ENCODE data around the gene SAPCD2.

SAPCD2 gene

DNA sequence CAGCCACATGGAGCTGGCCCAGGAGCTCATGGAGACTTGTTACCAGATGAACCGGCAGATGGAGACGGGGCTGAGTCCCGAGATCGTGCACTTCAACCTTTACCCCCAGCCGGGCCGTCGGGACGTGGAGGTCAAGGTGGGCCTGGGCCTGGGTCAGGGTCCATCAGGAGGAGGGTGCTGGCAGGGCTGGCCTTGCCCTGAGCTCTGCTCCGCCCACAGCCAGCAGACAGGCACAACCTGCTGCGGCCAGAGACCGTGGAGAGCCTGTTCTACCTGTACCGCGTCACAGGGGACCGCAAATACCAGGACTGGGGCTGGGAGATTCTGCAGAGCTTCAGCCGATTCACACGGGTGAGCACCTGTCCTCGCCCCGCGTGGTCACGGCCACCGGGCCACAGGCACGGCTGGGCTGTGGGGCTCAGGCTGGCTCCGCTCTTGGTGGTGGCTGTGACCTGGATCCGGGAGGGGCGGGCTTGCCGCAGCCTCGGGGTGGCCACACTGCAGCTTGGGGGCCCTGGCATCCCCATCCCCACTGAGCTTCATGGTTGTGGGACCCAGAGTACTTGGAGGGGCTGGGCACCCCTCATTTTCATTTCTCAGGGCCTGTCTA, 37.1 kb upstream of the SAPCD2 start:
- no peak for DNase-seq (ENCODE audit: low read depth in 1 of 2, low spot score in 1 of 2)

DNA sequence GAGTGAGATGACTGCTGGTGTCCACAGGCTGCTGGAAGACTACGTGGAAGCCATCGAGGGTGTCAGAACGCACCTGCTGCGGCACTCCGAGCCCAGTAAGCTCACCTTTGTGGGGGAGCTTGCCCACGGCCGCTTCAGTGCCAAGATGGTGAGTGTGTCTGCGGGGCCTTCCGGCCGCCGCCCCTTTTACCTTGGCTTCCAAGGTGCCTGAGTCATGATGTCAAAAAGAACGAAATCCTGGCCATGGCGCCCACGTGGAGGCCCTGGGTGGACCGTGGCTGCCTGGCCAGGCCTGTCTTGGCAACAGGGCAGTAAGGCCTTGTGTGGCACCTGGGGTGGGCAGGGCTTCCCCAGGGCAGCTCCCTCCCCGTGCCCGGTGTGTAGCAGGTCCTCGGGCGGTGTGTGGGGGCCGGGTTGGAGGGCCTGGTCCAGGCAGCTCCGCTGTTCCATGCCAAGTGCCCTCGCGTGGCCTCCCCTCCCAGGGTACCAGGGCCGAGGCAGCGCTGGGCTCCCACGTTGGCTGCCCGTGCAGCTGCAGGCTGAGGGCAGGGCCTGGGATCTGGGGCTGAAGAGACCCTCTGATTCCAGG, 36.4 kb upstream of the SAPCD2 start:
- no peak for DNase-seq (ENCODE audit: low read depth in 1 of 2, low spot score in 1 of 2)

DNA sequence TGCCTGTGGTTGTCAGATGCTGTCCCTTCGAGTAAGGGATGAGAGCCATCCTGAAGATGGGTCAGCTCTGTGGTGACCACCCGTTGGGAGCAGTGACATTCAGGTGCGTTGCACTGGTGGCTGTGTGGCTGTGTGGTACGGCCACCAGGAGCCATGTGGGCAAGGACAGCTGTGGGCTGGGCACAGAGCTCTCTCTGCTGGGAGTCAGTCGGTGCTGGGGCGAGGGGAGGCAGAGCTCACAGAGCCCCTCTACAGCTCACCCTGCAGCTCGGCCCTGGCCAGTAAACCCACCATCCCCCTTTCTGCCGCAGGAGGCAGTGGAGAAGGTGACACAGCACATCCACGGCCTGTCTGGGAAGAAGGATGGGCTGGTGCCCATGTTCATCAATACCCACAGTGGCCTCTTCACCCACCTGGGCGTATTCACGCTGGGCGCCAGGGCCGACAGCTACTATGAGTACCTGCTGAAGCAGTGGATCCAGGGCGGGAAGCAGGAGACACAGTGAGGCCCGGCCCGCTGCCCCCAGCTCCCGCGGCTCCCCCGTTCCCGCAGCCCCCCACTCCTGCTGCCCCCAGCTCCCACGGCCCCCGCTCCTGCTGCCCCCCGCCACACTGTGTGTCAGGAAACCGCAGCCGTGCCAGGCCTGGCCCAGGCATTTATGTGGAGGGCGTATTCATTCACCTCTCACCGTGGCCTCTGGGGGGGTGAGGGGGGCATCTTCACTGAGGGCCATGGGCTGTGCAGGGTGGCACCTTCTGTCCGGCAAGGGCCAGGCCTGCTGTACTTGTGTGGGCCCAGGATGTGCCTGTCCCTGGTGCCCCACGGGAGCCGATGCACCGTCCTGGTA, 35.7 kb upstream of the SAPCD2 start:
- no peak for DNase-seq (ENCODE audit: low read depth in 1 of 2, low spot score in 1 of 2)

DNA sequence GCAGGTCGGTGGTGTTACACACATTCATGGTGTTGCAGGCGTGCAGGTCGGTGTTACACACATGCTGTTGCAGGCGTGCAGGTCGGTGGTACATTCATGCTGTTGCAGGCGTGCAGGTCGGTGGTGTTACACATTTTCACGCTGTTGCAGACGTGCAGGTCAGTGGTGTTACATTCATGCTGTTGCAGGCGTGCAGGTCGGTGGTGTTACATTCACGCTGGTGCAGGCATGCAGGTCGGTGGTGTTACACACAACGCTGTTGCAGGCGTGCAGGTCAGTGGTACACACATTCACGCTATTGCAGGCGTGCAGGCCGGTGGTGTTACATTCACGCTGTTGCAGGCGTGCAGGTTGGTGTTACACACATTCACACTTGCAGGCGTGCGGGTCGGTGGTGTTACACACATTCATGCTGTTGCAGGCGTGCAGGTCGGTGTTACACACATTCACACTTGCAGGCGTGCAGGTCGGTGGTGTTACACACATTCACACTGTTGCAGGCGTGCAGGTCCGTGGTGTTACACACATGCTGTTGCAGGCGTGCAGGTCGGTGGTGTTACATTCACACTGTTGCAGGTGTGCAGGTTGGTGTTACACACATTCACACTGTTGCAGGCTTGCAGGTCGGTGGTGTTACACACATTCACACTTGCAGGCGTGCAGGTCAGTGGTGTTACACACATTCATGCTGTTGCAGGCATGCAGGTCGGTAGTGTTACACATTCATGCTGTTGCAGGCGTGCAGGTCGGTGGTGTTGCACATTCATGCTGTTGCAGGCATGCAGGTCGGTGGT, 33.0 kb upstream of the SAPCD2 start:
- DNase-seq (ENCODE audit: low read depth in 1 of 2, low spot score in 1 of 2): no peak

DNA sequence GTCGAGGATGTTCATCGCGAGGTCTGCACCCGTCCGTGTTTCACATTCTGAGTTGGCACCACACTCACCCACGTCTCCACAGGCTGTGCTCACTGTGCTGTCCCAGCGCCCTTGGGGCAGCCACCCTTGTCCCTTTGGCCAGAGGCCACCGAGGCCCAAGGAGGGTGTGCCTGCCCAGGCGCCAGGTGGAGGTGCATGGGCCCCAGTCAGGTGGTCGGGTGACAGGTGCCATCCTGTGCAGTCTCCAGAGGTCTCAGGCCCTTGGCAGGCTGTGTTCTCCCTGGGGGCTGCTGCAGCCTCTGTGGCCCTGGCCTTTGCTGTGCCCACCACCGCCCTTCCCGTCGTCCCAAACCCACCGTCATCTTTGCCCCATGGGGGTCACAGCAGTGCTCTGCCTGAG, 28.9 kb upstream of the SAPCD2 start:
- no peak for DNase-seq (ENCODE audit: low read depth in 1 of 2, low spot score in 1 of 2)

DNA sequence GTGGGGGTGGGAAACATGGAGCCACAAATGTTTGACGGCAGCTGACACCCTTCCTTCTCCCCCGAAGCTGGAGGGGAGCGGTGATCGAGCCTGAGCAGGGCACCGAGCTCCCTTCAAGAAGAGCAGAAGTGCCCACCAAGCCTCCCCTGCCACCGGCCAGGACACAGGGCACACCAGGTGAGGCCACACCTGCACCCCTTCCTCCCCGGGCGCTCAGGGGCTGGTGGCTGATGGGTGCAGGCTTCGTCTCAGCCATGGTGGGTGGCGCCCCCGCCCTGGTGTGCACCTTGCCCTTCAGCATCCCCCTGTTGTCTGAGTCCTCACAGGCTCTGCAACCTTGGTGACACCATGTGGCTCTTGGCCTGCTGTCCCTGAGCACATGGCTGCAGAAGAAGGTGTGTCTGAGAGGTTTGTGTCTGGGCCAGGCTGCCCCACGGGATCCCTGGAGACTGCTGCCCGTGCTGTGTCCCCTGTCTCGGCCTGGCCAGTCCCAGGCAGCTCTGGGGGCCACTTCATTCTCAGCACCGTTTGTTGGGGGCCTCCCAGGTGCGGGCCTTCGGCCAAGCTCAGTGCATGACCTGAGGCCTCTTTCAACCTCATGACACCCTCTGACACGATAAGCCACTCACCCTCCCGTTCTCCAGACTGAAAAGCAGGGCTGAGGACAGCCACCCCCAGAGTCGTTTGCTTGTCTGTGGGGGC, 27.6 kb upstream of the SAPCD2 start:
- no peak for DNase-seq (ENCODE audit: low read depth in 1 of 2, low spot score in 1 of 2)

DNA sequence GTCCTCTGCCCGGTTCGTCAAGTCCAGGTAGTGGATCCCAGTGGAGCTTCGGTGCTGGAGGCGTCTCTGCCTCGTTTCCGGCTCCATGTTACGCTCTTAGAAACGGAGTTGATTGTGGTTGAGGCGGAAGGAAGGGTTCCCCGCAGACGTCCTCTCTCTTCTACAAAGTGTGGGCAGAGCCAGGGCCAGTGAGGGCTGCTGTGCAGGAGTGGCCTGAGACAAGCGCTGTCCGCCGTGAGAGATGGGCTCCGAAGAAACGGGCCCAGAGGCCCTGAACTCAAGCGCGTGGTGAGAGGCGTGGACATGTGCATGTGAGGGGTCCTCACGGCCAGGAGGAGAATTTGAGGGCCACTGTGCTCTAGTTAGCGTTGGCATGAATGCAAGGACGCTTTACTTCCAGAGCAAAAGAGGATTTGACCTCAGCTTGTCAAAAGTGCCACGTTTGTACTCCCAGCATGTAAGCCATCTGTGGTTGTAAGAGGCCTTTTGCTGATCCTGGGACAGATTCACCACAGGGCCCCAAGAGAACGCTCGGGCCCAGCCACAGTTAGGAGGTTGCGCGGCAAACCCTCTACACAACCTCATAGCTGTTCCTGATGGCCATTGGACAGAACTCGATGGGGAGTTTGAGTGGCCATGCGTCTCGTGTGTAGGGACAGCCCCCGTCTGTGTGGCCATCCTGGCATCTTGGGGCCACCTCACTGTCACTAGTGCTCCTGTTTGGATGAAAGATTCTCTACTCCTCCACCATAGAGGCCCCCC, 26.6 kb upstream of the SAPCD2 start:
- no peak for DNase-seq (ENCODE audit: low read depth in 1 of 2, low spot score in 1 of 2)

DNA sequence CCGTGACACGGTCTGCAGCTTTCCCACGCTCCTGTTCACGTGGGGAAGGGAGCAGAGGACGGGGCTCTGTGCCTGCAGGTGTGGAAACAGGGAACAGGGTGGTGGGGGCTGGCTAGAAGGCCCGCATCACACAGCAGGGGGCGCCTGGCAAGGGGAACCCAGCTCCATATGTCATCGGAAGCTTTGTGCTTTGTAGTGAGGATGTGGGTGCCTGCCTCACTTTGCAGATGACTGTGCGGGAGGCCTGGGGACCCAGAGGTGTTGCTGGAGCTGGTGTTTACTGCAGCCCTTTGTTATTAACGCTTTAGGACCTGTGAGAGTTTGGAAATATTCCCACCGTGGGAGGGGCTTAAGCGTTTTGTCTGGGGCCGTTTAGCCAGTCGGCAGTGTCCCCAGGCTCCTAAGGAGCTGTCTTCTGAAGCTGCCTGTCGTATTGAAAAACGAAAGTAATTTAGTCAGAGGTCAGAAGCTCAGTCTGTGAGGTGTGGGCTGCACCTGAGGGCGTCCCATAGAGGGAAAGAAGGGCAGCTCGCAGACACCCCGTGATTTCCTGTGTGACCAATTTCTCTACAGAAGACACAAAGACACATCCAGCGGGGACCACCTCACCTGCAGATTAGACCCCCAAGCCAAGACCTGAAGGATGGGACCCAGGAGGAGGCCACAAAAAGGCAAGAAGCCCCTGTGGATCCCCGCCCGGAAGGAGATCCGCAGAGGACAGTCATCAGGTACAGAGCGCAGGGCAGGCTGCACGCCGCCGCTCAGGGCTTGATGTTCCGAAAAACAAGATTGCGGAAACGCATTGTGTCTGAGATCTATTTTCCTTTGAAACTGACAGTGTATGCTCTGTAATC, 25.5 kb upstream of the SAPCD2 start:
- DNase-seq (ENCODE audit: low read depth in 1 of 2, low spot score in 1 of 2): peak; percentile 69 to 70

DNA sequence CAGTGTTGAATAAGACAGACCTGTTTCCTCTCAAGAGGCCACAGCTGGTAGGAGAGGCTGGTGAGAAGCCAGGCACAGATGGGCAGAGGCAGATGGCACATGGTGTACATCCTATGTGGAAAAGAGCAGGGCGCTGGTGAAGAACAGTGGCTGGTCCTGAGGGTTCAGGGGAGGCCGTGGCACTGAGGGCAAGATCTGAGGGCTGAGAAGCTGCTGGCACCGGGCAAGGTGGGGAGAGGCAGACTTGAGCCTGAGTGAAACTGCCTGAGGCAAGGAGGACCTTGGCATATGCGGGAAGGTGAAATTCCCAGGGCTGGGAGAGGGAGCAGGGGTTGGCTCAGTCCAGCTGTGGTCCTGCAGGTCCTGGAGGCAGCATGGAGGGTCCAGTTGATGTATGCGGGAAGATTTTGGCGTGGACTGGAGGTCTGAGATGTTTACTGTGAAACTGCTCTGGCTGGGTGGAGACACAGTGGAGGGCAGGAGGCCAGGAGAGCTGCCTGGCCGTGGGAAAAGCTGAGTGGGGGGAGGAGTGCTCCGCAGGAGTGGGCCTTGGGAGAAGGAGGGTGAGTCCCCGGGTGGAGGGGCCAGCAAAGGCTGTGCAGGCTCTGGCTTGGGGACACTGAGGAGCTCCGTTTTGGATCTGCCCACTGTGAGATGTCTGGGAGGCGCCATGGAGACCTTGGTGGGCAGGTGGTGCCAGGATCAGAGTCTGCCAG, 19.0 kb upstream of the SAPCD2 start:
- DNase-seq (ENCODE audit: low read depth in 1 of 2, low spot score in 1 of 2): no peak

DNA sequence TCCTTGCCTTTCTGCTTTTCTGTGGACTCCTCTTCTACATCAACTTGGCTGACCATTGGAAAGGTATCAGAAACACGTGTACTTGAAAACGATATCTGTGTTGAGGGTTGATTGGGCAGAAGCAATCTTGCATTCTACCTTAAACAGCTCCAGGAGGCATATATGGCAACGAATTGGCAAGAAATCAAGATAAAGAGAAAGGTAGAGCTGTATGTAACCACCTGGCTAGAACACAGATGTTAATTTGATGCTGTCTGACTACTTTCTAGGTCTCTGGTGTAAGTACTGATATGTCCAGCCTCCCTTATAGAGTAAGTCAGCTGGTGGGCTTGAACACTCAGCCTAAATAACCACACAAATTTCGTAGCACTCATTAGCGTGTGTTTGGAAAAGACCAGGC, 17.8 kb upstream of the SAPCD2 start:
- no peak for DNase-seq (ENCODE audit: low read depth in 1 of 2, low spot score in 1 of 2)

DNA sequence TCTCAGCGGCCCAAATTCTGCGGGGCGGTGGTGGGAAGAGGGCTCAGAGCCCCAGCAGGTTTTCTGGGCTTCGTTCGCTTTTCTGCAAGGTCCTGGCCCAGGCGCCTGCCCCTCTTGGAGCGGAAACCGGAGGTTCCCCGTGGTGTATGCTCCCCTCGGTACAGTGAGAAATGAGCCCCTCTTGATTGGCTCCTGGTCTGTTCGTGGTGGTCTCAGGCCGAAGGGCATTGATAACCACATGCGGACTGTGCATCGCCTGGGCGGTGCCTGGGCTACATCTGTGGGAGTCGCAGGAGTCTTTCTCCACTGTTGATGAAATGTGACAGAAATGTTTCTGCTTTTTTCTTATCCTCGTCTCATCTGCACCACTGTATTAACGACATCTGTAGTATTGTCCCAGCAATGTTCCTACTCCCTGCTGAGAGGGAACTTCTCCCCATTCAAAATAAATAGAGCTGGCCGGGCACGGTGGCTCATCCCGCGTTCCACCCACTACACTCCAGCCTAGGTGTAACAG, 17.1 kb upstream of the SAPCD2 start:
- no peak for DNase-seq (ENCODE audit: low read depth in 1 of 2, low spot score in 1 of 2)

DNA sequence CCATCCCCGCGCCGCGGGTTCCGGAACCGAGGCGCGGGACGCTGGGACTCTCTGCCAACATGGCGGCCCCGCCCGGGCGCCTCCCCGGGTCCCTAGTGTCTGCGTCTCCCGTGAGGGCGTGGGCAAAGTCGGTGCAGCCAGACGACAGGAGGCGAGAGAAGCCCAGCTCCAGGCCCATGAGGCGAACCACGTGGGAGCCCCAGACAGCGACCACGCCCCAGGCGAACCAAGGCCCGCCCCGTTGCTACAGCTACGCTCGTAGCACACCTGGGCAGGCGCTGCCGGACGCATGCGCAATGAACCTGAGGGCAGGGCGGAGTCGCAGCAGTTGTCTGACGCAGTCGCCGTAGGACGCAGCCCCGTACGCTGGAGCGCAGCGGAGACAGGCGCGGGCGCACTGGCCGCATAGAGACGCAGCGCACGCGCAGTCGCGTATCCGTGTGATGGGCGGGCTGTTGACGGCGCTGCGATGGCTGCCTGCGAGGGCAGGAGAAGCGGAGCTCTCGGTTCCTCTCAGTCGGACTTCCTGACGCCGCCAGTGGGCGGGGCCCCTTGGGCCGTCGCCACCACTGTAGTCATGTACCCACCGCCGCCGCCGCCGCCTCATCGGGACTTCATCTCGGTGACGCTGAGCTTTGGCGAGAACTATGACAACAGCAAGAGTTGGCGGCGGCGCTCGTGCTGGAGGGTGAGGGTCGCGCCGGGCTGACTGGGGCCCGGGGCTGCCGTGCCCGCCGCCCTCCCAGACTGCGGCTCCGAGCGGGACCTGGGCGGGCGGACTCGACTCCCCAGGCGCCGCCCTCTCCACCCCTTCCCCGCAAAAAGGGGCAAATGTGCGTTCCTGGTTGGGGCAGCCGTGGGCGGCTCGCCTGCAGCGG, 16.4 kb upstream of the SAPCD2 start, which contains the start of gene MAN1B1:
Gene MAN1B1, plus strand, starts transcription at position 455 of the 878 bp plus-strand sequence. Its CDS starts 15 bp downstream, at position 470.
- DNase-seq (ENCODE audit: low read depth in 1 of 2, low spot score in 1 of 2): peak; percentile 97 to 99

DNA sequence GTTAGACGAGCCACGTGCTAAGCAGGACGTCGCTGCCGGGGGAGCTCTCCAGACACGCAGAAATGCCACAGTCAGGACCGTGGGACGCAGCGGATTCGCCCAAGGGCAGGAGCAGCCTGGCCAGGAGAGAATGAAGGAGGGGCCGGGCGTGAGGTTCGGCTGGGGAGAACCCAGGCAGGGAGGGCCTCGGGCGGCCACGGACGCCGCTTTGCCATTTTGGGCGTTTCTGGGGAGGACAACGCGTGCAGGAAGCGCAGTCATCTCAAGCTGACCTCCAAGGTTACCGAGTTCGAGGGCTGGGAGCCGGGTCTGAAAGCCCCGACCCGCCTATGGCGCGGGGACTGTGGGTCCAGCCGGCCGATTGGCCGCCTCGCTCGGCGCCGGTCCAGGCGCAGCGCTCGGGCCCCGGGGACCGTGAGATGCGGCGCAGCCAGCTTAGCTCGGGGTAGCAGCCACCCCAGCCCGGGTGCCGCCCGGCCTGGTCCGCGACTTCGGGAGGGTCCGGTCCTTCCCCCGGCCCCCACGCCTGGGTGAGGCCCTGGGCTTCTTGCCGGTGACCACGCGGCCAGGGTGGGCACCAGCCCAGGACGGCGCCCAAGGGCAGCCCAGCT, 15.7 kb upstream of the SAPCD2 start:
- DNase-seq (ENCODE audit: low read depth in 1 of 2, low spot score in 1 of 2): peak in 1 of 2 donors; percentile 10

DNA sequence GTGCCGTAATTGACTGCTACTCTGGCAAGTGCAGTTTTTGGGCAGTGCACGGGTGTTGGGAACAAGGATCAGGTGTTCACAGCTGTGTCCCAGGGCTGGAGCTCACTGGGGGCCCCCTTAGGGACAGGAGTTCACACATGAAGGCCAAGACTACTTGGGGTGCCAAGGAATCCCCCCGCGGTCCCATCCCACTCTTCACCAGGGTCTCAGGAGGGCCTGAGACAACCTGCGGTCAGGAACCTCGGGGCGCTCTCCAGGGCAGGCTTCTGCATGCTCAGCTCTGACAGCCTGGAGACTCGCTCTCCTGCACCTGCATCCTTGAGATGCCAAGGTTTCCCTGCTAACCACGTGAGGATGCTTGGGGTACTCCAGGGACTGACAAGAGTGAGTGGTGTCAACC, 14.2 kb upstream of the SAPCD2 start:
- no peak for DNase-seq (ENCODE audit: low read depth in 1 of 2, low spot score in 1 of 2)

DNA sequence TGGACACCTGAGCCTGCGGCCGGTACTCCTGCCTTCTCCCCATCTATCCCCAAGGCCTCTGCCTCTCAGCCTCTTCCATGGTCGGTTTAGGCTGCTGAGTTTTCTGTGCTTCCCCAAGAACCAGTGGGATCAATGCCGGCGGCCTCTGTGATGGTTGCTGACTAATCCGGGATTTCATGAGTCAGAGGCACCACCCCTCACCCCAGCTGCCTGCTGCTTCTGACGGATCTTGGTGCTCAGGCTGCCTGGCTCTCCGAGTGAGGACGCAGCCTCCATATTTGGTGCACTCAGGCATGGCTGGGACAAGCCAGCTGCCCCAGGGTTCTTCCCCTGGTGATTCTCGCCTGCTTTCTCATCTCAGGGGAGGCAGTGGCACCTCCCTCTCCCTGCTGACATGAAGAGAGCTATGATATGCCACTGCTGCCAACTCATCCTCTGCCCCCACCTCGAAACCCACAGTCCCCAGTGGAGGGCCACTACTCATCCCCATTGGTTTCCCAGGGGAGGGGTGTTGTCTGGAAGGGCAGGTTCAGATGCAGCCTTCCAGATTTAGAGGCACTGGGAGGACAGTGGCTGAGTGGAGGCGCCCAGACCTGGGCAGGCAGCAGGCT, 13.1 kb upstream of the SAPCD2 start:
- DNase-seq (ENCODE audit: low read depth in 1 of 2, low spot score in 1 of 2): no peak

DNA sequence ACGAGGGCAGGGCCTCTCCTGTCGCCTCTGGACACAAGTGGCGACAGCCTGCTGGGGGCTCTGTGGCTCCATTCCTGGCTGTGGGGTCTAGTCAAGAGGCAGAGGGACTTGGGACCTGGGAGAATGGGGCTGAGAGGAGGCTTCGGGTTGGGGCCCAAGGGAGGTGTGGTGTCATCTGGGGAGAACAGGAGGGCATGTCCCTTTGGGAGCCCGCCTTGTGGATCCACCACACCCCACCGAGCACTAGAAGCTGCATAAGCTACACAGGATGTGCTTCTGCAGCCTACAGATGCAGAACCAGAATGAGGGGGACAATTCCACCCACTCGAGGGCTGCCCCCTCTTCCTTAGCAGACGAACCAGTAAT, 12.6 kb upstream of the SAPCD2 start:
- DNase-seq (ENCODE audit: low read depth in 1 of 2, low spot score in 1 of 2): no peak
